Natural killer cell (primary cell): ENCODE measurements around the gene LIPH. TPM values are rescaled to one million over a fixed set of nuclear protein-coding genes. Genes with fewer than 3 reads are reported as not detected.

Experiments
- ATAC-seq, 3 donors: fragments of 150-1000 bp in 2 of 3; fragments of 200-7000 bp in 1 of 3; cut with Tn5 transposase; 1 replicate in 1 of 3; 2 replicates in 2 of 3; pipeline ENCODE4 v1.10.0; 2021; ENCODE audit warnings: mild to moderate bottlenecking in 2 of 3, moderate library complexity in 2 of 3
- DNase-seq, 2 donors: peaks; one replicate each; pipeline versions ENCODE4 v3.0.0 to v3.0.0-alpha.2; 2013 to 2021; ENCODE audit warnings: mixed read lengths in 1 of 2
- H3K27ac ChIP-seq: one replicate; pipeline ENCODE4 v1.5.1; 2013; ENCODE audit warnings: mild to moderate bottlenecking, low read length
- H3K27me3 ChIP-seq: one replicate; pipeline ENCODE4 v1.6.1; 2013; ENCODE audit warnings: low read length; ENCODE audit not compliant: control insufficient read depth, insufficient read depth
- H3K36me3 ChIP-seq: one replicate; pipeline ENCODE4 v1.6.1; 2013; ENCODE audit warnings: low read length; ENCODE audit not compliant: control insufficient read depth, insufficient read depth
- H3K4me1 ChIP-seq: one replicate; pipeline ENCODE4 v1.6.1; 2013; ENCODE audit warnings: low read length; ENCODE audit not compliant: control insufficient read depth, insufficient read depth
- H3K4me3 ChIP-seq: one replicate; pipeline ENCODE4 v1.5.1; 2013; ENCODE audit warnings: low read length
- H3K9me3 ChIP-seq: one replicate; pipeline ENCODE4 v1.6.1; 2013; ENCODE audit warnings: low read length; ENCODE audit not compliant: control insufficient read depth, insufficient read depth
- H3K27ac Mint-ChIP-seq, 2 donors: one replicate each; pipeline ENCODE4 v1.8.0; 2022; ENCODE audit warnings: mild to moderate bottlenecking in 2 of 2, mixed read lengths in 2 of 2, moderate library complexity in 1 of 2
- H3K27me3 Mint-ChIP-seq, 2 donors: one replicate each; pipeline ENCODE4 v1.8.0; 2022; ENCODE audit warnings: low read depth in 2 of 2, mixed read lengths in 2 of 2
- H3K36me3 Mint-ChIP-seq: one replicate; pipeline ENCODE4 v1.8.0; 2022; ENCODE audit warnings: mixed read lengths
- H3K4me1 Mint-ChIP-seq, 2 donors: one replicate each; pipeline ENCODE4 v1.8.0; 2022; ENCODE audit warnings: mixed read lengths in 2 of 2
- H3K4me3 Mint-ChIP-seq: one replicate; pipeline ENCODE4 v1.8.0; 2022; ENCODE audit warnings: mild to moderate bottlenecking, moderate library complexity, mixed read lengths
- H3K9me3 Mint-ChIP-seq, 2 donors: one replicate each; pipeline ENCODE4 v1.8.0; 2022; ENCODE audit warnings: mixed read lengths in 2 of 2
- WGBS: methylation state at CpG from one replicate; pipeline ENCODE4 v1.1.7; 2013; ENCODE audit warnings: missing lambda C conversion rate; ENCODE audit not compliant: insufficient coverage; 5-methylcytosine and 5-hydroxymethylcytosine counted together
- intact Hi-C: fragments of 100-400 bp; cut with micrococcal nuclease; formaldehyde crosslinking; loops from one replicate; pipeline ENCODE4 v1.14.2; 2022
- total RNA-seq, 4 donors: library from RNA; stranded (reverse); fragments of 120-200 nt in 1 of 4; gene quantifications; one replicate each; pipeline versions ENCODE4 v1.2.3 to v1.2.4, GENCODE V29; 2013 to 2022
- TF ChIP-seq, protein P1 (sequence below): fragments of 200-600 bp; IDR thresholded peaks from one replicate; pipeline ENCODE4 v1.8.0; 2022; ENCODE audit warnings: antibody characterized with exemption

LIPH gene
- total RNA-seq, 3 donors from 2014 or later (not counting 1 experiment from before 2014, with no cell fraction given), result 0.09 to 0.16 TPM; not detected in 1

DNA sequence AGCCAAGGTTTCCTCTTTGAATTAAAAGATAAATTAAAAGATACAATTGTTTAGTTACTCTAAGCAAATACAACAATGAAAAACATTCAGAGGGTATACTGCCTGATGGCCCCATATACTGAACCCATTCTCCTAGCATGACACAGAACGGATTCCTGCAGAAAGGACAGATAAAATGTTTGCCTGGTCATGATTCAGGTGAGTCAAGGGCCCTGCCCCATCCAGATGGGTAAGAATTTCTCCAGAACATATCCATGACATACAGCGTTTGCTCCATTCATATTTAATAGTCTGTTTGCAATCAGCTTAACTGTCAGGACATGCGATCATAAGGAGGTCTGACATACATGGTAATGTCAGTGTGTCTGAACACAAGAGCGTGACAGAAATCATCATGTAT is 62.1 kb downstream of the LIPH start:
- no peak overlapping the region for H3K4me3 ChIP-seq
- Mint-ChIP-seq H3K4me1 (no peaks in the 10 kb centered on the region), H3K36me3 (peaks cover 7% of the 10 kb centered on the region), H3K27me3 (no peaks in the 10 kb centered on the region), H3K27ac (no peak overlapping the region), H3K4me3 (no peak overlapping the region), H3K9me3 (no peaks in the 10 kb centered on the region)
- TF ChIP-seq, protein P1, sequence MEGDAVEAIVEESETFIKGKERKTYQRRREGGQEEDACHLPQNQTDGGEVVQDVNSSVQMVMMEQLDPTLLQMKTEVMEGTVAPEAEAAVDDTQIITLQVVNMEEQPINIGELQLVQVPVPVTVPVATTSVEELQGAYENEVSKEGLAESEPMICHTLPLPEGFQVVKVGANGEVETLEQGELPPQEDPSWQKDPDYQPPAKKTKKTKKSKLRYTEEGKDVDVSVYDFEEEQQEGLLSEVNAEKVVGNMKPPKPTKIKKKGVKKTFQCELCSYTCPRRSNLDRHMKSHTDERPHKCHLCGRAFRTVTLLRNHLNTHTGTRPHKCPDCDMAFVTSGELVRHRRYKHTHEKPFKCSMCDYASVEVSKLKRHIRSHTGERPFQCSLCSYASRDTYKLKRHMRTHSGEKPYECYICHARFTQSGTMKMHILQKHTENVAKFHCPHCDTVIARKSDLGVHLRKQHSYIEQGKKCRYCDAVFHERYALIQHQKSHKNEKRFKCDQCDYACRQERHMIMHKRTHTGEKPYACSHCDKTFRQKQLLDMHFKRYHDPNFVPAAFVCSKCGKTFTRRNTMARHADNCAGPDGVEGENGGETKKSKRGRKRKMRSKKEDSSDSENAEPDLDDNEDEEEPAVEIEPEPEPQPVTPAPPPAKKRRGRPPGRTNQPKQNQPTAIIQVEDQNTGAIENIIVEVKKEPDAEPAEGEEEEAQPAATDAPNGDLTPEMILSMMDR, result no peak
- no peak for DNase-seq
- H3K27me3 ChIP-seq, result no peaks in the 10 kb centered on the region
- H3K4me1 ChIP-seq, result no peaks in the 10 kb centered on the region
- intact Hi-C loops, result no loop called here
- ATAC-seq, result no peak
- no peaks in the 10 kb centered on the region for H3K9me3 ChIP-seq
- peaks cover 45% of the 10 kb centered on the region for H3K36me3 ChIP-seq
- no peak overlapping the region for H3K27ac ChIP-seq
- WGBS, result 97% methylated on average over 4 of the region's 4 CpGs

DNA sequence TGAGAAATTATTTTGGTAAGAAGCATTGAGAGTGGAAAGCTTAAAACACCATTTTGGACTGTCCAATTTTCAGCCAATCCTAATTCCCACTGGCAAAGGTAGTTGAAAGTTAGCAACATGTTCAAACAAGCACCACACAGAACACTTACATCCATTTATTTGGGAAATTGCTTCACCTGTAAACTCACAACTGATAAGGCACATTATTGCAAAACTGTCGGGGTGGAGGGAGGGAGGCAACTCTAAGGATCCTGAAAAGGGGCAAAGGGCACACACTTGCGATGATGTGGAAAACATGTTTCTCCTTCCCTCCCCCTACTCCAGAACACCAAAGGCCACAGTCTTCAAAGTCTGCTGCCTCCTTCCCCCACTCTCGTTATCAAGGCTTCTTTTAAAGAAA is 62.9 kb downstream of the LIPH start:
- Histone ChIP-seq H3K27me3 (no peaks in the 10 kb centered on the region), H3K36me3 (peaks cover 37% of the 10 kb centered on the region), H3K27ac (no peak overlapping the region), H3K4me3 (no peak overlapping the region), H3K4me1 (no peaks in the 10 kb centered on the region), H3K9me3 (no peaks in the 10 kb centered on the region)
- 95% methylated on average over 3 of the region's 3 CpGs for WGBS
- DNase-seq (no peak), ATAC-seq (no peak)
- intact Hi-C loops, result no loop called here
- no peaks in the 10 kb centered on the region for H3K4me1 Mint-ChIP-seq
- TF ChIP-seq, protein P1, result no peak
- no peaks in the 10 kb centered on the region for H3K27me3 Mint-ChIP-seq
- H3K36me3 Mint-ChIP-seq, result peaks cover 4% of the 10 kb centered on the region
- no peaks in the 10 kb centered on the region for H3K9me3 Mint-ChIP-seq
- H3K4me3 Mint-ChIP-seq, result no peak overlapping the region
- no peak overlapping the region for H3K27ac Mint-ChIP-seq

DNA sequence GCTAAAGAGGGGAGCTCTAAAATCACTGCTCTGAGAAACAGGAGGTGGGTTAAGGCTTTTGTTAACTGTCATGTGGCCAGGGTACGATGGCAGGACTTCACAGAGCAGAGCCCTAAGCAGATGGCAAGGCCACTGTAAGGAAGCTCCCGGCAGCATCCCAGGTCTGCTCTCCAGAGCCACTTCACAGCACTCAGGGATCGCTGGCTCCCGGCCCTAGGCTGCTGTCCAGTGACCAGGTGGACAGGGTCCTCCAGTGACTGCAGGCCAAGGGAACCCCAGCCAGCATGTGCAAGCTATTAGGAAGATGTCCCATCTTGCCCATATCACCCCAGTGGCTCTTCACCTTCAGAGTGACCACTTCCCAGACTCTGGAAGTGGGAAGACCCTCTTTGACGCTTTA is 63.9 kb downstream of the LIPH start:
- H3K27me3 Mint-ChIP-seq, result no peaks in the 10 kb centered on the region

DNA sequence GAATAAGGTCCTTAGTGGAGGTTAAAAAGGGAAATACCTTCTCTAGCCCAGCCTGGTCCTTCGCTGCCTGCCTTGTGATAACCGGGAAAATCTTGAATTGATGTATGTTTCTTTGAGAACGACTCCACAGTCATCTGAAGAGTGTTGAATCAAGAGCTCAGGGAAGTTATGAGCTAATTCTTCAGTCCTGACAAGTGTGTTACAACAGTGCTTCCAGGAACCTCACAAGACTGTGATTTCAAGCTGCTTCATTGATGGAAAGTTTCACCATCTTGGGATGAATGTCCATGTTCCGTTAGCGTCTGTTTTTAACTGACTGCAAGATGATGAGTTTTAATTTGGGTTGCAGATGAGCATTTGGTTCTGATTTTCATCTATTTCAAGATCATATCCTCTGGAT is 66.0 kb downstream of the LIPH start:
- DNase-seq (no peak), ATAC-seq (no peak)
- no peak overlapping the region for H3K4me3 ChIP-seq
- intact Hi-C loops, result no loop called here
- TF ChIP-seq, protein P1, result no peak
- Mint-ChIP-seq H3K27me3 (no peaks in the 10 kb centered on the region), H3K36me3 (no peaks in the 10 kb centered on the region), H3K9me3 (no peaks in the 10 kb centered on the region), H3K27ac (no peak overlapping the region), H3K4me3 (no peak overlapping the region), H3K4me1 (peaks cover 12% of the 10 kb centered on the region in 2 donors)
- no peaks in the 10 kb centered on the region for H3K9me3 ChIP-seq
- H3K36me3 ChIP-seq, result peaks cover 29% of the 10 kb centered on the region
- H3K27ac ChIP-seq, result no peak overlapping the region
- 91% methylated on average over 5 of the region's 5 CpGs for WGBS
- H3K4me1 ChIP-seq, result no peaks in the 10 kb centered on the region
- H3K27me3 ChIP-seq, result no peaks in the 10 kb centered on the region

More for the DNA sequence above, 63.9 kb downstream of the LIPH start:
- Histone ChIP-seq H3K36me3 (peaks cover 29% of the 10 kb centered on the region), H3K4me3 (no peak overlapping the region), H3K27ac (no peak overlapping the region), H3K9me3 (no peaks in the 10 kb centered on the region), H3K4me1 (no peaks in the 10 kb centered on the region), H3K27me3 (no peaks in the 10 kb centered on the region)
- no peaks in the 10 kb centered on the region for H3K36me3 Mint-ChIP-seq
- no peak for DNase-seq
- no peak overlapping the region for H3K27ac Mint-ChIP-seq
- 97% methylated on average over 5 of the region's 5 CpGs for WGBS
- intact Hi-C loops, result no loop called here
- no peaks in the 10 kb centered on the region for H3K9me3 Mint-ChIP-seq
- TF ChIP-seq, protein P1, result no peak
- no peak overlapping the region for H3K4me3 Mint-ChIP-seq
- H3K4me1 Mint-ChIP-seq, result peaks cover 0 to under 1% of the 10 kb centered on the region in 2 donors
- ATAC-seq, result no peak
